Spleen (tissue), 7 donors: ENCODE measurements around the gene OTOS.

Source experiments
- POLR2A ChIP-seq, 3 donors: fragments of 450-650 bp; IDR thresholded peaks; one replicate each; pipeline ENCODE4 v1.5.1; 2017; ENCODE audit warnings: antibody characterized with exemption in 3 of 3, mild to moderate bottlenecking in 1 of 3
- POLR2AphosphoS5 ChIP-seq, 3 donors: sonication (generic); formaldehyde crosslinking; IDR thresholded peaks; one replicate each; pipeline ENCODE4 v1.5.1; 2017; ENCODE audit warnings: antibody characterized with exemption in 3 of 3
- TF ChIP-seq, protein P1 (sequence below), 11 experiments: fragments of 200-600 bp in 7 of 11; fragments of 450-650 bp in 4 of 11; sonication (generic) in 4 of 11; IDR thresholded peaks in 8 of 11; conservative IDR thresholded peaks in 3 of 11; 1 replicate in 7 of 11; 2 replicates in 4 of 11; pipeline versions ENCODE4 v1.4.0 to v1.8.0; 2016 to 2021; ENCODE audit warnings: antibody characterized with exemption in 11 of 11, inconsistent platforms in 4 of 11, mild to moderate bottlenecking in 1 of 11
- donor health status: DM: no; HTN: no; CAD: no; lungs with moderate emphysema.
- donor health status: DM: no; HTN: no; CAD: no.
- donor health status: DM: no; HTN: no; CAD: no.

DNA sequence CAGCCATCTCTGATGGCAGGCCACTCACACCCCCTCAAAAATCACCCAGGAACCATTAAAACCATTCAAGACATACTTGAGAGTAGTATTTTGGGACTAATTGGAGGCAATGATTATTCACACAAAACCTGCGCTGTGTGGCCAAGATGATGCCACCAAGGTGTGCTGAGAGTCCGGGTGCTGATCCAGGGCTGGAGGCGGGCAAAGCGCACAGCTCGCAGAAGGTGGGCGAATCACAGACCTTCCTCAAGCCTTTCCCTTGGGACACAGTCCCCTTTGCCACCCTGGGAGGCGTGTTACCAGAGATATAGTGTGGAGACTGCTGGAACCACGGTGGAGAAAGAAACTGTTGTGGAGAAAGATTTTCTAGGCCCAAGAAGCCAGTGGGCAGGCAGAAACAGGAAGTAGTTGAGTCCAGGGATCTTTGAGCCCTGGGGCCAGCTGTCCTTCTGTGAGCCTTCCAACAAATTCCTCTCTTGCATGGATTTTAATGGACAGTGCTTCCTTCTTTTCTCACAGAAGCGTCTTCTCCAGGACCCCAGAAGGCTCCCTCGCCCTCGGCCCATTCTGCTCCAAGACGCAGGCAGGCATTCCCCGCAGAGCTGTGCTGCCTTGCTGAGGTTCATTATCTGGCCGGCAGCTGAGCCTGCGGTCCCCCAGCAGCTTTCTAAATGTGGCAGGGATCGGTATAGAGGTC, 12.4 kb downstream of the OTOS start:
- TF ChIP-seq, protein P1, sequence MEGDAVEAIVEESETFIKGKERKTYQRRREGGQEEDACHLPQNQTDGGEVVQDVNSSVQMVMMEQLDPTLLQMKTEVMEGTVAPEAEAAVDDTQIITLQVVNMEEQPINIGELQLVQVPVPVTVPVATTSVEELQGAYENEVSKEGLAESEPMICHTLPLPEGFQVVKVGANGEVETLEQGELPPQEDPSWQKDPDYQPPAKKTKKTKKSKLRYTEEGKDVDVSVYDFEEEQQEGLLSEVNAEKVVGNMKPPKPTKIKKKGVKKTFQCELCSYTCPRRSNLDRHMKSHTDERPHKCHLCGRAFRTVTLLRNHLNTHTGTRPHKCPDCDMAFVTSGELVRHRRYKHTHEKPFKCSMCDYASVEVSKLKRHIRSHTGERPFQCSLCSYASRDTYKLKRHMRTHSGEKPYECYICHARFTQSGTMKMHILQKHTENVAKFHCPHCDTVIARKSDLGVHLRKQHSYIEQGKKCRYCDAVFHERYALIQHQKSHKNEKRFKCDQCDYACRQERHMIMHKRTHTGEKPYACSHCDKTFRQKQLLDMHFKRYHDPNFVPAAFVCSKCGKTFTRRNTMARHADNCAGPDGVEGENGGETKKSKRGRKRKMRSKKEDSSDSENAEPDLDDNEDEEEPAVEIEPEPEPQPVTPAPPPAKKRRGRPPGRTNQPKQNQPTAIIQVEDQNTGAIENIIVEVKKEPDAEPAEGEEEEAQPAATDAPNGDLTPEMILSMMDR (IDR thresholded peaks at IDR 0.05 in 8 of 11, conservative IDR thresholded peaks at IDR 0.05 in 3 of 11) = no peak
- no peak for TF ChIP-seq POLR2A (IDR thresholded peaks at IDR 0.05)
- no peak for TF ChIP-seq POLR2AphosphoS5 (IDR thresholded peaks at IDR 0.05)
